Measurements from ENCODE around the gene CTSC.

DNA sequence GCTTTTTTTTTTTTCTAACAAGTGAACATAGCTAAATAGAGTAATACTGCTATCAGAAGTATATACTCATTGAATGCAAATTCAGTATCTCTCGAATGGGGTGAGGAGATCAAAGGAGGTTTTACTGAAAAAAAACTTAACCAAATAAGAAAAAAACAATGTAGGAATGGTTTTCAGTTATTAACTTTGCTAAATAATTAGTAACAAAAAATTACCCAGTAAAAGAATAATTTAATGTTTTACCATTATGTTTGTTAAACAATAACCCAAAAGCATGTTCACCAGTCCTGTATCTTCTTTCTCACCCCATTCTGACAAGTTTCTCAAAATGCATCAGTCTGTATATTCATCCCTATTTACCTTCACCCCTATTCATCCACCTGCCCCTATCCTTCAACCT lies 22.6 kb upstream of the CTSC start:
- no peak for TF ChIP-seq POLR2AphosphoS5 (IDR thresholded peaks at IDR 0.05; ENCODE audit: low read depth, low read length)
- no peak for TF ChIP-seq SIN3A (IDR thresholded peaks at IDR 0.05; ENCODE audit: borderline replicate concordance, insufficient read depth, low read length)
- no peak for TF ChIP-seq FOXP2 (optimal IDR thresholded peaks at IDR 0.05; ENCODE audit: borderline replicate concordance, extremely low read depth, extremely low read length, insufficient read depth)
- TF ChIP-seq, protein P1, sequence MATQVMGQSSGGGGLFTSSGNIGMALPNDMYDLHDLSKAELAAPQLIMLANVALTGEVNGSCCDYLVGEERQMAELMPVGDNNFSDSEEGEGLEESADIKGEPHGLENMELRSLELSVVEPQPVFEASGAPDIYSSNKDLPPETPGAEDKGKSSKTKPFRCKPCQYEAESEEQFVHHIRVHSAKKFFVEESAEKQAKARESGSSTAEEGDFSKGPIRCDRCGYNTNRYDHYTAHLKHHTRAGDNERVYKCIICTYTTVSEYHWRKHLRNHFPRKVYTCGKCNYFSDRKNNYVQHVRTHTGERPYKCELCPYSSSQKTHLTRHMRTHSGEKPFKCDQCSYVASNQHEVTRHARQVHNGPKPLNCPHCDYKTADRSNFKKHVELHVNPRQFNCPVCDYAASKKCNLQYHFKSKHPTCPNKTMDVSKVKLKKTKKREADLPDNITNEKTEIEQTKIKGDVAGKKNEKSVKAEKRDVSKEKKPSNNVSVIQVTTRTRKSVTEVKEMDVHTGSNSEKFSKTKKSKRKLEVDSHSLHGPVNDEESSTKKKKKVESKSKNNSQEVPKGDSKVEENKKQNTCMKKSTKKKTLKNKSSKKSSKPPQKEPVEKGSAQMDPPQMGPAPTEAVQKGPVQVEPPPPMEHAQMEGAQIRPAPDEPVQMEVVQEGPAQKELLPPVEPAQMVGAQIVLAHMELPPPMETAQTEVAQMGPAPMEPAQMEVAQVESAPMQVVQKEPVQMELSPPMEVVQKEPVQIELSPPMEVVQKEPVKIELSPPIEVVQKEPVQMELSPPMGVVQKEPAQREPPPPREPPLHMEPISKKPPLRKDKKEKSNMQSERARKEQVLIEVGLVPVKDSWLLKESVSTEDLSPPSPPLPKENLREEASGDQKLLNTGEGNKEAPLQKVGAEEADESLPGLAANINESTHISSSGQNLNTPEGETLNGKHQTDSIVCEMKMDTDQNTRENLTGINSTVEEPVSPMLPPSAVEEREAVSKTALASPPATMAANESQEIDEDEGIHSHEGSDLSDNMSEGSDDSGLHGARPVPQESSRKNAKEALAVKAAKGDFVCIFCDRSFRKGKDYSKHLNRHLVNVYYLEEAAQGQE (IDR thresholded peaks at IDR 0.05; ENCODE audit: insufficient read depth in 1 of 2, low read depth in 2 of 2, low read length in 2 of 2): no peak
- no peak for TF ChIP-seq TAF1 (IDR thresholded peaks at IDR 0.05; ENCODE audit: borderline replicate concordance, insufficient read depth, low read length)

Data from PFSK-1 (cell line).